HL-60 (cell line): ENCODE measurements around the gene VDR.

ENCODE experiments used
- DNase-seq, 2 experiments: peaks; one replicate each; pipeline ENCODE4 v3.0.0-alpha.2; 2010 to 2020; ENCODE audit warnings: low read depth in 1 of 2, low spot score in 1 of 2
- H3K27ac ChIP-seq: fragments of 250-450 bp; sonication (Bioruptor Pico); replicated peaks from 2 replicates; pipeline ENCODE4 v1.5.1; 2020; ENCODE audit warnings: mild to moderate bottlenecking, moderate library complexity
- H3K27me3 ChIP-seq: fragments of 250-450 bp; sonication (Bioruptor Pico); 2 replicates; pipeline ENCODE4 v1.5.1; 2021; ENCODE audit warnings: mild to moderate bottlenecking, moderate library complexity; ENCODE audit not compliant: insufficient read depth, poor library complexity, severe bottlenecking
- H3K4me3 ChIP-seq: replicated peaks from 2 replicates; pipeline ENCODE4 v1.5.1; 2011; ENCODE audit warnings: mild to moderate bottlenecking, control low read depth, low read length; ENCODE audit not compliant: insufficient read depth
- GABPA ChIP-seq: IDR thresholded peaks from 2 replicates; pipeline ENCODE4 v1.6.1; 2012; ENCODE audit warnings: low read depth
- POLR2AphosphoS5 ChIP-seq: IDR thresholded peaks from 2 replicates; pipeline ENCODE4 v1.6.1; 2012; ENCODE audit warnings: low read depth
- SPI1 ChIP-seq: IDR thresholded peaks from 2 replicates; pipeline ENCODE4 v1.6.1; 2012; ENCODE audit warnings: low read depth, mild to moderate bottlenecking, borderline replicate concordance
- TF ChIP-seq, protein P1 (sequence below): IDR thresholded peaks from one replicate; pipeline ENCODE4 v1.5.1; 2011; ENCODE audit warnings: low read length, control low read depth, inconsistent platforms; ENCODE audit not compliant: insufficient read depth
- TF ChIP-seq, protein P2 (sequence below): IDR thresholded peaks from 2 replicates; pipeline ENCODE4 v1.6.1; 2012; ENCODE audit warnings: low read depth; ENCODE audit not compliant: insufficient replicate concordance

Gene VDR

DNA sequence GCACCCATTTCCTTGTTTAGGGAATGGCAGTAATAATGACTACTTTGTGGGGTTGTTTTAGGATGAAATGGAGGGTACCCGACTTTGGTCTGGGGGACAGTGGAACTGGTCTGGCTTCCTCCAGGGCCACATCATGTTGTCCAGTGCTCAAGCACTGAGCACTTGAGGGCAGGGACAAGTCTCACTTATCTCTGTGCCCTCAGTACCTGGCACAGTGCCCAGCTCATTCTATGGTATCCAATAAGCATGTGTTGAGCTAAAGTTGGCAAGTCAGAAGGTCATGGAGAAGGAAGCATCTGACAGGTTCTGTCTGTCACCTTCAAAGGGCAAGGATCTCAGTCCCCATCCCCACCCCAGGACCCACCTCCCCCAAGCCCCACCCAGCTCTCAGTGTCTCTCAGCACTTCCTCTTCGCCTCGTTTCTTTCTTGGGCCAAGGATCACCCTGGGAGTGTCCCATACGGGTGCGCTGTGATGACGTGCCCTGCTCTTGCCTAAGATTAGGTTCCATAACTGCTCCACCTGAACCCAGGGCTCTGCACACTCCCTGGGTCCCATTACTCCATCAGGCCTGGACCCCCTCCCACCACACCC lies 34.3 kb upstream of the VDR start:
- TF ChIP-seq, protein P1, sequence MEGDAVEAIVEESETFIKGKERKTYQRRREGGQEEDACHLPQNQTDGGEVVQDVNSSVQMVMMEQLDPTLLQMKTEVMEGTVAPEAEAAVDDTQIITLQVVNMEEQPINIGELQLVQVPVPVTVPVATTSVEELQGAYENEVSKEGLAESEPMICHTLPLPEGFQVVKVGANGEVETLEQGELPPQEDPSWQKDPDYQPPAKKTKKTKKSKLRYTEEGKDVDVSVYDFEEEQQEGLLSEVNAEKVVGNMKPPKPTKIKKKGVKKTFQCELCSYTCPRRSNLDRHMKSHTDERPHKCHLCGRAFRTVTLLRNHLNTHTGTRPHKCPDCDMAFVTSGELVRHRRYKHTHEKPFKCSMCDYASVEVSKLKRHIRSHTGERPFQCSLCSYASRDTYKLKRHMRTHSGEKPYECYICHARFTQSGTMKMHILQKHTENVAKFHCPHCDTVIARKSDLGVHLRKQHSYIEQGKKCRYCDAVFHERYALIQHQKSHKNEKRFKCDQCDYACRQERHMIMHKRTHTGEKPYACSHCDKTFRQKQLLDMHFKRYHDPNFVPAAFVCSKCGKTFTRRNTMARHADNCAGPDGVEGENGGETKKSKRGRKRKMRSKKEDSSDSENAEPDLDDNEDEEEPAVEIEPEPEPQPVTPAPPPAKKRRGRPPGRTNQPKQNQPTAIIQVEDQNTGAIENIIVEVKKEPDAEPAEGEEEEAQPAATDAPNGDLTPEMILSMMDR = no peak
- TF ChIP-seq SPI1 = no peak
- TF ChIP-seq GABPA = no peak
- TF ChIP-seq POLR2AphosphoS5 = no peak
- TF ChIP-seq, protein P2, sequence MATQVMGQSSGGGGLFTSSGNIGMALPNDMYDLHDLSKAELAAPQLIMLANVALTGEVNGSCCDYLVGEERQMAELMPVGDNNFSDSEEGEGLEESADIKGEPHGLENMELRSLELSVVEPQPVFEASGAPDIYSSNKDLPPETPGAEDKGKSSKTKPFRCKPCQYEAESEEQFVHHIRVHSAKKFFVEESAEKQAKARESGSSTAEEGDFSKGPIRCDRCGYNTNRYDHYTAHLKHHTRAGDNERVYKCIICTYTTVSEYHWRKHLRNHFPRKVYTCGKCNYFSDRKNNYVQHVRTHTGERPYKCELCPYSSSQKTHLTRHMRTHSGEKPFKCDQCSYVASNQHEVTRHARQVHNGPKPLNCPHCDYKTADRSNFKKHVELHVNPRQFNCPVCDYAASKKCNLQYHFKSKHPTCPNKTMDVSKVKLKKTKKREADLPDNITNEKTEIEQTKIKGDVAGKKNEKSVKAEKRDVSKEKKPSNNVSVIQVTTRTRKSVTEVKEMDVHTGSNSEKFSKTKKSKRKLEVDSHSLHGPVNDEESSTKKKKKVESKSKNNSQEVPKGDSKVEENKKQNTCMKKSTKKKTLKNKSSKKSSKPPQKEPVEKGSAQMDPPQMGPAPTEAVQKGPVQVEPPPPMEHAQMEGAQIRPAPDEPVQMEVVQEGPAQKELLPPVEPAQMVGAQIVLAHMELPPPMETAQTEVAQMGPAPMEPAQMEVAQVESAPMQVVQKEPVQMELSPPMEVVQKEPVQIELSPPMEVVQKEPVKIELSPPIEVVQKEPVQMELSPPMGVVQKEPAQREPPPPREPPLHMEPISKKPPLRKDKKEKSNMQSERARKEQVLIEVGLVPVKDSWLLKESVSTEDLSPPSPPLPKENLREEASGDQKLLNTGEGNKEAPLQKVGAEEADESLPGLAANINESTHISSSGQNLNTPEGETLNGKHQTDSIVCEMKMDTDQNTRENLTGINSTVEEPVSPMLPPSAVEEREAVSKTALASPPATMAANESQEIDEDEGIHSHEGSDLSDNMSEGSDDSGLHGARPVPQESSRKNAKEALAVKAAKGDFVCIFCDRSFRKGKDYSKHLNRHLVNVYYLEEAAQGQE = no peak
- no peaks in the 10 kb centered on the region for H3K27me3 ChIP-seq
- DNase-seq = no peak
- no peak overlapping the region for H3K27ac ChIP-seq
- no peak overlapping the region for H3K4me3 ChIP-seq

DNA sequence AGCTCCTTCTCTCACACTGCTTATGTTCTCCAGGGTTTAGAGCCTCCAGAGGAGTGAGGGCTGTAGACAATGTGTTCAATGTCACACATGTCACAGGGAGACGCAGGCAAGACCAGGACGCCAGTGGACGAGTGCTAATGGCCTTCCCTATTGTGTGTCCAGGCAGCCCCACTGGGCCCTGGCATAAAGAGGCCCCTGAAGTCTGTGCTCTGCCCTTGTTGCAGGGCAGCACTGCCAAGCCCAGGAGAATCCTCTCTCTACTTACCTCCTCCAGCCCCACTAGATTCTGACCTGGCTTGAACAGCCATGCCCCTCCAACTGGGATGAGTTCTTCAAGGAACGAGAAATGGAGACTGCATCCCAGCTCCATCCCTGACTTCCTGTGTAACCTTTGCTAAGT lies 33.8 kb upstream of the VDR start:
- Histone ChIP-seq H3K4me3 (no peak overlapping the region), H3K27ac (no peak overlapping the region), H3K27me3 (no peaks in the 10 kb centered on the region)
- no peak for DNase-seq
- TF ChIP-seq, protein P2 = no peak
- TF ChIP-seq, protein P1 = no peak
- TF ChIP-seq SPI1 = no peak

DNA sequence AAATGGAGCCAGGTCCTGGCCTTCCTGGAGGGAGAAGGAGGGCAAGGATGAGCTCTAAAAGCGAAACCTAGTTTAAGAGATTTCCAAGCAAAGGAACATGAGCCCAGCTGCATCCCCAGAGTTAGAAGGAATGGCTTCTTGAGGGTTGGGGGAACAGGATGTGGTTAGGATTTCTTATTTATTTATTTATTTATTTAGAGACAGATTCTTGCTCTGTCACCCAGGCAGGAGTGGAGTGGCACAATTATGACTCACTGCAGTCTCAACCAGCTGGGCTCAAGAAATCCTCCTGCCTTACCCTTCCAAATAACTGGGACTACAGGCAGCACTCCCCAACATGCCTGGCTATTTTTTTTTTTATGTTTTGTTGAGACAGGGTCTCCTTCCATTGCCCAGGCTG lies 33.3 kb upstream of the VDR start:
- Histone ChIP-seq H3K27ac (no peak overlapping the region), H3K4me3 (no peak overlapping the region), H3K27me3 (no peaks in the 10 kb centered on the region)
- DNase-seq = no peak
- TF ChIP-seq SPI1 (no peak), POLR2AphosphoS5 (no peak), GABPA (no peak)
- TF ChIP-seq, protein P2 = no peak
- TF ChIP-seq, protein P1 = no peak
